IMR-90 (cell line): ENCODE data around the gene CD248.

ENCODE experiments used
- FOS ChIP-seq: fragments of 150-350 bp; IDR thresholded peaks from 2 replicates; pipeline ENCODE4 v1.6.1; 2016; ENCODE audit warnings: low read depth, low read length
- POLR2A ChIP-seq: IDR thresholded peaks from 2 replicates; pipeline ENCODE4 v1.6.1; 2012; ENCODE audit warnings: mild to moderate bottlenecking, low read depth, low read length
- RFX5 ChIP-seq: IDR thresholded peaks from 2 replicates; pipeline ENCODE4 v1.8.0; 2012; ENCODE audit warnings: low read depth, mild to moderate bottlenecking, low read length, moderate library complexity
- SMC3 ChIP-seq: fragments of 150-350 bp; IDR thresholded peaks from 2 replicates; pipeline ENCODE4 v1.6.1; 2016; ENCODE audit warnings: low read depth, mild to moderate bottlenecking, antibody characterized with exemption, low read length, moderate library complexity
- TF ChIP-seq, protein P1 (sequence below): conservative IDR thresholded peaks from 2 replicates; pipeline ENCODE4 v1.5.1; 2012; ENCODE audit warnings: mild to moderate bottlenecking, low read depth, low read length, improper control_type of control experiment
- TF ChIP-seq, protein P2 (sequence below): fragments of 150-350 bp; IDR thresholded peaks from 2 replicates; pipeline ENCODE4 v1.6.1; 2017; ENCODE audit warnings: mild to moderate bottlenecking, antibody characterized with exemption, low read length, low read depth

DNA sequence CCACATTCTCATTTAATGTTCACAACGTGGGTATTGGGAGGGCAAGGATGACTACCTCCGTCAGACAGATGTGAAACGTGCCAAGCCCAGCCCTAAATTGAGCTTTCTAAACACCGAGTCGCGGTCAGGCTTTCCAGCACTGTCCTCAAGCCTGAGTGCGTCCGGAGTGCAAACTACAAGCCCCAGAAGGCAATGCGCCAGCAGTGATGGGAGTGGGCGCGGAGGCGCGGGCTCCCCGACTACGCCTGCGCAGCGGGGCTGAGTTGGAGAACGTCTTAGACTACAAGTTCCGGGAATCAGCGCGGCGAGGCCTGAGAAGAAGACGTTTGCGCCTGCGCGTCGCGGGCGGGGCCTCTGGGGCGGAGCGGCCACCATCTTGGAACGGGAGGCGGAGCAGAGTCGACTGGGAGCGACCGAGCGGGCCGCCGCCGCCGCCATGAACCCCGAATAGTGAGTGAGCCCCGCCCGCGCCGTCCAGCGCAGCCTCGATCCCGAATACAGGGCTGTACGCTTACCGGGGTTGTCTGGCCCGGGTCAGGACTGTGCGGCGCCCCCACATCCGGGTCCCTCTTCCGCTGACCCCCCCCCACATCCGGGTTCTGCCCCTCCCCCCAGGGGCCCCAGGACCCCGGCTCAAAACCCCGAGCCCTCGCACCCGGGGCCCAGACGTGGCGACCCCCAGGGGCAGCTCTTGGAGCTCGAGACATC, 48.4 kb downstream of the CD248 start, which contains the start of gene RAB1B:
- TF ChIP-seq, protein P1, sequence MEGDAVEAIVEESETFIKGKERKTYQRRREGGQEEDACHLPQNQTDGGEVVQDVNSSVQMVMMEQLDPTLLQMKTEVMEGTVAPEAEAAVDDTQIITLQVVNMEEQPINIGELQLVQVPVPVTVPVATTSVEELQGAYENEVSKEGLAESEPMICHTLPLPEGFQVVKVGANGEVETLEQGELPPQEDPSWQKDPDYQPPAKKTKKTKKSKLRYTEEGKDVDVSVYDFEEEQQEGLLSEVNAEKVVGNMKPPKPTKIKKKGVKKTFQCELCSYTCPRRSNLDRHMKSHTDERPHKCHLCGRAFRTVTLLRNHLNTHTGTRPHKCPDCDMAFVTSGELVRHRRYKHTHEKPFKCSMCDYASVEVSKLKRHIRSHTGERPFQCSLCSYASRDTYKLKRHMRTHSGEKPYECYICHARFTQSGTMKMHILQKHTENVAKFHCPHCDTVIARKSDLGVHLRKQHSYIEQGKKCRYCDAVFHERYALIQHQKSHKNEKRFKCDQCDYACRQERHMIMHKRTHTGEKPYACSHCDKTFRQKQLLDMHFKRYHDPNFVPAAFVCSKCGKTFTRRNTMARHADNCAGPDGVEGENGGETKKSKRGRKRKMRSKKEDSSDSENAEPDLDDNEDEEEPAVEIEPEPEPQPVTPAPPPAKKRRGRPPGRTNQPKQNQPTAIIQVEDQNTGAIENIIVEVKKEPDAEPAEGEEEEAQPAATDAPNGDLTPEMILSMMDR: no peak
- TF ChIP-seq FOS: no peak
- TF ChIP-seq SMC3: no peak
- TF ChIP-seq RFX5: no peak
- 0 out of 2 replicates have a peak, but pooled peaks have one; percentile 30 for TF ChIP-seq POLR2A
- TF ChIP-seq, protein P2, sequence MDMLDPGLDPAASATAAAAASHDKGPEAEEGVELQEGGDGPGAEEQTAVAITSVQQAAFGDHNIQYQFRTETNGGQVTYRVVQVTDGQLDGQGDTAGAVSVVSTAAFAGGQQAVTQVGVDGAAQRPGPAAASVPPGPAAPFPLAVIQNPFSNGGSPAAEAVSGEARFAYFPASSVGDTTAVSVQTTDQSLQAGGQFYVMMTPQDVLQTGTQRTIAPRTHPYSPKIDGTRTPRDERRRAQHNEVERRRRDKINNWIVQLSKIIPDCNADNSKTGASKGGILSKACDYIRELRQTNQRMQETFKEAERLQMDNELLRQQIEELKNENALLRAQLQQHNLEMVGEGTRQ: no peak
